SU-DHL-6 (cell line): ENCODE data around the gene PPIC.
"Not testable (repeated sequence)": the region's sequence is repeated elsewhere in the genome, so short reads cannot be mapped to it uniquely, and the experiment has no call there.

Experiments used
- EZH2phosphoT487 ChIP-seq: fragments of 200-600 bp; sonication (generic), shearing (Covaris generic); conservative IDR thresholded peaks from 2 replicates; pipeline ENCODE4 v1.6.1; 2018; ENCODE audit warnings: mild to moderate bottlenecking, antibody characterized with exemption, low read length, moderate library complexity, mixed read lengths
- TF ChIP-seq, protein P1 (sequence below): fragments of 200-600 bp; sonication (generic); IDR thresholded peaks from one replicate; pipeline ENCODE4 v1.5.1; 2017; ENCODE audit warnings: antibody characterized with exemption, mild to moderate bottlenecking, low read length, moderate library complexity; ENCODE audit not compliant: insufficient read depth, poor library complexity, severe bottlenecking

DNA sequence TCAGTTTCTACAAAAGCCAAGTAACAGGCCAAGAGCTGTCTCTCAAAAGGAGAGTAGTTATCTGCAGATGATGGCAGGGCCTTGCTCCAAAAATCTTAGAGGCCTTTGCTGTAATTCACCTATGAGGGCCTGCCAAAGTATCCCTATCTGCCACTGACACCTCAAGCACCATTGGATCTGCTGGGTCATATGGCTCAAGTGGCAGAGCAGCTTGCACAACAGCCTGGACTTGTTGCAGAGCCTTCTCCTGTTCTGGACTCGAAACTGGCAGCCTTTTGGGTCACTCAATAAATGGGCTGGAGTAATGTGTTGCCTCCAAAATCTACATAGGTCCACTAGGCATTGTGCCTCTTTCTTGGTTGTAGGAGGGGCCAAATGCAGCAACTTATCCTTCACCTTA is 62.8 kb downstream of the PPIC start:
- TF ChIP-seq, protein P1, sequence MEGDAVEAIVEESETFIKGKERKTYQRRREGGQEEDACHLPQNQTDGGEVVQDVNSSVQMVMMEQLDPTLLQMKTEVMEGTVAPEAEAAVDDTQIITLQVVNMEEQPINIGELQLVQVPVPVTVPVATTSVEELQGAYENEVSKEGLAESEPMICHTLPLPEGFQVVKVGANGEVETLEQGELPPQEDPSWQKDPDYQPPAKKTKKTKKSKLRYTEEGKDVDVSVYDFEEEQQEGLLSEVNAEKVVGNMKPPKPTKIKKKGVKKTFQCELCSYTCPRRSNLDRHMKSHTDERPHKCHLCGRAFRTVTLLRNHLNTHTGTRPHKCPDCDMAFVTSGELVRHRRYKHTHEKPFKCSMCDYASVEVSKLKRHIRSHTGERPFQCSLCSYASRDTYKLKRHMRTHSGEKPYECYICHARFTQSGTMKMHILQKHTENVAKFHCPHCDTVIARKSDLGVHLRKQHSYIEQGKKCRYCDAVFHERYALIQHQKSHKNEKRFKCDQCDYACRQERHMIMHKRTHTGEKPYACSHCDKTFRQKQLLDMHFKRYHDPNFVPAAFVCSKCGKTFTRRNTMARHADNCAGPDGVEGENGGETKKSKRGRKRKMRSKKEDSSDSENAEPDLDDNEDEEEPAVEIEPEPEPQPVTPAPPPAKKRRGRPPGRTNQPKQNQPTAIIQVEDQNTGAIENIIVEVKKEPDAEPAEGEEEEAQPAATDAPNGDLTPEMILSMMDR, result not testable (repeated sequence)
- not testable (repeated sequence) for TF ChIP-seq EZH2phosphoT487
